GM12801 (cell line): ENCODE results near the gene NUCKS1.

Experiments used
- TF ChIP-seq, protein P1 (sequence below): IDR thresholded peaks from one replicate; pipeline ENCODE4 v1.5.1; 2011; ENCODE audit warnings: control low read depth; ENCODE audit not compliant: insufficient read length; ENCODE audit errors: extremely low read depth

The NUCKS1 gene

DNA sequence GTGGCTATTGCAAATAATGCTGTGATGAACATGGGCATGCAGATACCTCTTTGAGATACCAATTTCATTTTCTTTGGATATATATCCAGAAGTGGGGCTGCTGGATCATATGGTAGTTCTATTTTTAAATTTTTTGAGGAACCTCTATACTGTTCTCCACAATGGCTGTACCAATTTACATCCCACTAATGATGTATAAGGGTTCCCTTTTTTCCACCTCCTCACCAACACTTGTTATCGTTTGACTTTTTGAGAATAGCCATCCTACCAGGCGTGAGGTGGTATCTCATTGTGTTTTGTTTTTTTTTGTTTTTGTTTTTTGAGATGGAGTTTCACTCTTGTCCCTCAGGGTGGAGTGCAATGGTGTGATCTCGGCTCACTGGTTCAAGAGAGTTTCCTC lies 6.6 kb upstream of the NUCKS1 start:
- TF ChIP-seq, protein P1, sequence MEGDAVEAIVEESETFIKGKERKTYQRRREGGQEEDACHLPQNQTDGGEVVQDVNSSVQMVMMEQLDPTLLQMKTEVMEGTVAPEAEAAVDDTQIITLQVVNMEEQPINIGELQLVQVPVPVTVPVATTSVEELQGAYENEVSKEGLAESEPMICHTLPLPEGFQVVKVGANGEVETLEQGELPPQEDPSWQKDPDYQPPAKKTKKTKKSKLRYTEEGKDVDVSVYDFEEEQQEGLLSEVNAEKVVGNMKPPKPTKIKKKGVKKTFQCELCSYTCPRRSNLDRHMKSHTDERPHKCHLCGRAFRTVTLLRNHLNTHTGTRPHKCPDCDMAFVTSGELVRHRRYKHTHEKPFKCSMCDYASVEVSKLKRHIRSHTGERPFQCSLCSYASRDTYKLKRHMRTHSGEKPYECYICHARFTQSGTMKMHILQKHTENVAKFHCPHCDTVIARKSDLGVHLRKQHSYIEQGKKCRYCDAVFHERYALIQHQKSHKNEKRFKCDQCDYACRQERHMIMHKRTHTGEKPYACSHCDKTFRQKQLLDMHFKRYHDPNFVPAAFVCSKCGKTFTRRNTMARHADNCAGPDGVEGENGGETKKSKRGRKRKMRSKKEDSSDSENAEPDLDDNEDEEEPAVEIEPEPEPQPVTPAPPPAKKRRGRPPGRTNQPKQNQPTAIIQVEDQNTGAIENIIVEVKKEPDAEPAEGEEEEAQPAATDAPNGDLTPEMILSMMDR, result no peak

DNA sequence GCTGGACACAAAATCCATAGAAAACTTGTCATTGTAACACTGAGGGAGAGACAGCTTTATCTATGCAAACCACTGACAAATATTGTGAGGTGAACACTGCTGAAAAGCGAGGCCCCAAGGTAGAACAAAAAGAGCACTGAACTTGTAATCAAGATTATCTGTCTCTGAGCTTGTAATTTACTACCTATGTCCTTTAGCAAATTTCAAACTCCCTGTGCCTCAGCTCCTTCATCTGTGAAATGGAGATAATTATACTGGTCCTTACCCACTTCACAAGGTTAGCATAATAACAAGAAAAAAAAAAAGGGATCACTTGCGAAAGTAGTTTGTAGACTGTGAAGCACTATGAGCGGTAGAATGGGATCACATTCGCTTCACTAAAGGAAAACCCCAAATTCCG lies 4.9 kb upstream of the NUCKS1 start:
- TF ChIP-seq, protein P1, result no peak

DNA sequence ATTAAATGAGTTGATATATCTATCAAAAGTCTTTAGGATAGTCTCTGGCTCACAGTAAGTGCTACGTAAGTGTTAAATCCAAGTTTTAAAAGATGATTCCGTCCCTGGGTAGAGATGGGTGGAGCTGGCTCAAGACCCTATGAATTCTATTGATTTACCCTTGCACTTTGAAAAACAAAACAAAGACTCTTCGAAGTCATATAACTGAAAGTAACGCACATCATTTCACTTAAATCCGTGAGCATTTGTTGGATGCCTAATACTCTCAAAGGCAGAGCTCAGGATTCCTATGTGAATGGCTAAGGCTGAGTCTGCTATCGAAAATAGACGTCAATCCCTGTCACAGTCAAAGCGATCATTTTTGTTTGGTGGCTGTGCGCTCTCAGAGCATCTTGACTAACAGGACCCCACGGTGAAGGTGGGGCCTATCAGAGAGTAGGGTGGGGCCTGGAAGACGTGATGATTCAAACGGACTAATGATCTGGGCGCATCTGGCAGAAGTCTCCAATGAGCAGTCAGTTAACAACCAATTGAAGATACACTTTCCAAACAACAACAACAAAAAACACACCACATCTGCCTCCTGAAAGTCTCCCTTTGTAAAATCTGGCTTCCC lies 1.2 kb upstream of the NUCKS1 start:
- TF ChIP-seq, protein P1, result no peak

DNA sequence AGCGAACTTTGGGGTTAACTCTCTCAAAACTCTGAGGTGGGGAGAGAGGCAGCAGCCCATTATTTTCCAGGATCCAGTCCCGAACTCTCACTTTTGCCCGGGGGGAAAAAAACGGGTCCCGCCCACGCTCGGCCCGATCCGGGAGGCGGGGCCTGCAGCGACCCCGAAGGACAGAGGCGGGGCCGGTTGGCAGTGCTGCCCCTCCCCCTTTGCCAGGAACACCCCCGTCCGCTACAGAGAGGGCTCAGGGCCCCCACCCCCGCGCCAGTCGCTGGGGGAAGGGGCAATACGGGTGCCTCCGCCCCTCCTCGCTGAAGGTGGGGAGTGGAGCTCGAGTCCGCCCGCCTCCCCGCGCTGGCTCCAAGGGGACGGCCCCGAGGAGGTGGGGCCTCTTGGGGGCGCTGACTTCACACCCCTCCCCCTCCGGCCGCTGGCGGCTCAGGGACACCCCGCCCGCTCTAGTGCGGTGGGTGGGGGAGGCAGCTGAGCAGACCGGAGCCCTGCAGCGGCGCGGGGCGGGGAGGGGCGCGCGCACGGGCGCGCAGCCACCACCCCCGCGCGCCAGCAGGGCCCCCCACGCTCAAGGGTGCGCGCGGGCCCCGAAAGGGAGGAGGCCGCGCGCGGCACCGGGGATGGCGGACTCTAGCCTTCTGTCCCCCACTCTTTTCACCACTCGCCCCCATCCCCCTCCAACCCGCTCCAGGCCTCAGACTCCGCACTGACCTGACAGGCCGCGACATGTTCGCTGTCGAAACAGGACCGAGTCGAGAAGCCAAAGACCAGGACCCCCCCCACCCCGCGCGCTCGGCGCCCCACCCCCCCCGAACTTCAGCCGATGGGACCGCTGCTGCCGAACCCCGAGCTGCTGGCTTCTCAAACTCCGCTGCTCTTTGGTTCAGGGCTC lies 496 bp downstream of the NUCKS1 start:
- TF ChIP-seq, protein P1, result no peak

DNA sequence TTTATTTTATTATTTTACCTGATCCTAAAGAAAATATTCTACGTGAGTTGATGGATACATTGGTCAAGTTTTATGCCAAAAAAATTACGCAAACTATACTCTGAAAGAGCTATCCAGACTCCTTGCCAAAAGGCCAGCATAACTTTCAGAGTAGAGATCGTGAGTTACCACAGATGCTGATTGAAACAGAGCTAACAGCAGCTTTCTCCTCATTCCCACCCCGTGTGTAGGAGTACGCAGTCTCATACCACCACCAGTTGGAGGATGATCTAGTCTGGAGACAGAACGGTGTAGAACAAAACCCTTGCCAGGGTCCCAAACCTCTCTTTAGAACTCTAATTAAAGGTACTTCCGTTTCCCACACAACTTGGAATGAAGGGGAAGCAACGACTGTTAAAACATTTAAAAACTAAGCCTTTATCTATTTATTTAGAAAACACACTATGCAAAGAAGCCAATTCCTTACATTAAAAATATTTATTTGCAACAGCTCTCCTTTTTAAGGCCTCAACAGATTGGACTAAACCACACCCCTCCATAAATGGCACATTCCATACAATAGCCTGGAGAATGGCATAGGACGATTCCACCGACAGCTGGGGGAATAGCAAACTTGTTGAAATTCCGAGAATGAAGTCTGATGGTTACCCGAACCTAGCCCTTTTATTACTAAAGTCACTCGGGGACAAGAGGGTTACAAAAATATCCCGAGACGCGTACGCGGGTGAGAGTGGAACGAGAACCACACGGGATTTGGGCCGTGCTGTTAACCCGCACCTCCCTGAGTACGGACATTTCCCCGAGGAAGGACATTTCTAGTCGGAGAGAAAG lies 1.4 kb downstream of the NUCKS1 start:
- TF ChIP-seq, protein P1, result no peak

DNA sequence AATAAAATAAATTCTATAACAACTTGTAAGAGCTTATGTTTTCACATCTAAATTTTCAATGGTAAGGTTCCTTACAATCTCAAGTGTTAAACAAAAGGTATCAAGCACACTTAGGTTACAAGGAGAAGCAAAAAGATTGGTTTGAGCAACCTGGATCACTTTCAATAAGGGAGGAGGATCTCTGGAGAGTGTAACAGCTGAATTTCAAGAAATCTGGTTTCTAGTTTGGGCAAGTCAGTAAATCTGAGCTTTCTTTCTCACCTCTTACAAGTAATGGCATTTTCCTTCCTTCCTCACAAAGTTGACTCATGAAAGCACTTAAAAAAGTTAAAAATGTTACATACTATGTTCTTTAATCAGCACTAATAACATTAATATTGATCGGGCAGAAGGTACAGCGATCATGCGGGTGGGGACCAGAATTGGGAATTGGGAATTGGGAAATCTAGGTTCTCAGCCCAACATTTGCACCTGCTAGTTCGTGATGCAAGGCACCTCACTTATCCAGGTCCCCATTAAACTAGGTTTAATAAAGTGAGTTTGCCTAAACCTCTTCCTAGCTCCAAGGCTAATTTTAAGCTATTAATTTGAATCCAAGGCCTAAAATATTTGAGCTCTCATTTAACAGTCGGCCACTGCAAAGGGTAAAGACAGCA lies 3.1 kb downstream of the NUCKS1 start:
- TF ChIP-seq, protein P1, result no peak
